ENCODE measurements around the gene LUZP1. TPM values are rescaled to one million over a fixed set of nuclear protein-coding genes. Genes with fewer than 3 reads are reported as not detected.

The LUZP1 gene
- total and polyA plus RNA-seq, 4 donors: 2.6 to 9.3 (median 5.1) TPM

GRCh38 chr1:23198373-23198772, 29.7 kb upstream of the LUZP1 start:
- H3K9ac ChIP-seq (ENCODE audit: low read depth in 1 of 2, low read length in 2 of 2): no peak overlapping the region
- H3K36me3 ChIP-seq (ENCODE audit: control insufficient read depth in 4 of 4, insufficient read depth in 3 of 4, low read depth in 1 of 4, low read length in 3 of 4): no peaks in the 10 kb centered on the region
- no peak for DNase-seq (ENCODE audit: low spot score)
- H3K27ac ChIP-seq (ENCODE audit: low read depth in 1 of 2, low read length in 2 of 2): no peak overlapping the region
- peaks cover 0 to 2% (median 0%) of the 10 kb centered on the region in 4 donors for H3K27me3 ChIP-seq (ENCODE audit: control insufficient read depth in 4 of 4, insufficient read depth in 4 of 4, low read length in 3 of 4)
- H3K4me3 ChIP-seq (ENCODE audit: low read depth in 1 of 3, low read length in 3 of 3): no peak overlapping the region
- H3K9me3 ChIP-seq (ENCODE audit: control insufficient read depth in 4 of 4, low read length in 3 of 4): no peaks in the 10 kb centered on the region
- no peak for TF ChIP-seq ATF3 (IDR thresholded peaks at IDR 0.05)
- no peak for TF ChIP-seq RAD21 (IDR thresholded peaks at IDR 0.05)
- no peak for TF ChIP-seq RXRA (IDR thresholded peaks at IDR 0.05)
- no peak for TF ChIP-seq EGR1 (IDR thresholded peaks at IDR 0.05; ENCODE audit: low read depth in 2 of 2)
- no peak for TF ChIP-seq GABPA (IDR thresholded peaks at IDR 0.05 in 1 of 2, conservative IDR thresholded peaks at IDR 0.05 in 1 of 2)
- no peak for TF ChIP-seq FOXA2 (IDR thresholded peaks at IDR 0.05)
- no peak for TF ChIP-seq NR2F2 (IDR thresholded peaks at IDR 0.05)
- TF ChIP-seq ZBTB33 (IDR thresholded peaks at IDR 0.05): no peak
- TF ChIP-seq HNF4A (conservative IDR thresholded peaks at IDR 0.05): no peak
- no peak for TF ChIP-seq YY1 (IDR thresholded peaks at IDR 0.05)
- H3K4me1 ChIP-seq (ENCODE audit: control insufficient read depth in 4 of 4, insufficient read depth in 4 of 4, low read length in 3 of 4): no peaks in the 10 kb centered on the region
- WGBS: 78% methylated on average over 4 of the region's 4 CpGs

- Histone ChIP-seq H3K4me1 (ENCODE audit: control insufficient read depth in 4 of 4, insufficient read depth in 4 of 4, low read length in 3 of 4) (no peaks in the 10 kb centered on the region), H3K27me3 (ENCODE audit: control insufficient read depth in 4 of 4, insufficient read depth in 4 of 4, low read length in 3 of 4) (no peaks in the 10 kb centered on the region), H3K36me3 (ENCODE audit: control insufficient read depth in 4 of 4, insufficient read depth in 3 of 4, low read depth in 1 of 4, low read length in 3 of 4) (no peaks in the 10 kb centered on the region), H3K9ac (ENCODE audit: low read depth in 1 of 2, low read length in 2 of 2) (no peak overlapping the region), H3K9me3 (ENCODE audit: control insufficient read depth in 4 of 4, low read length in 3 of 4) (no peaks in the 10 kb centered on the region), H3K4me3 (ENCODE audit: low read depth in 1 of 3, low read length in 3 of 3) (no peak overlapping the region), H3K27ac (ENCODE audit: low read depth in 1 of 2, low read length in 2 of 2) (no peak overlapping the region)
- WGBS: 83% methylated on average over 10 of the region's 10 CpGs
- no peak for DNase-seq (ENCODE audit: low spot score)
- no peak for TF ChIP-seq ZBTB33 (IDR thresholded peaks at IDR 0.05)
- no peak for TF ChIP-seq FOXA2 (IDR thresholded peaks at IDR 0.05)
- TF ChIP-seq REST (IDR thresholded peaks at IDR 0.05): no peak
- TF ChIP-seq NR2F2 (IDR thresholded peaks at IDR 0.05): no peak
- TF ChIP-seq YY1 (IDR thresholded peaks at IDR 0.05): no peak
- TF ChIP-seq RXRA (IDR thresholded peaks at IDR 0.05): no peak
- TF ChIP-seq SP1 (IDR thresholded peaks at IDR 0.05): no peak
- TF ChIP-seq HNF4A (conservative IDR thresholded peaks at IDR 0.05): no peak
- TF ChIP-seq HNF4G (IDR thresholded peaks at IDR 0.05): no peak
- TF ChIP-seq RAD21 (IDR thresholded peaks at IDR 0.05): no peak
- TF ChIP-seq FOXA1 (IDR thresholded peaks at IDR 0.05): no peak
- no peak for TF ChIP-seq TAF1 (conservative IDR thresholded peaks at IDR 0.05)
- no peak for TF ChIP-seq JUND (IDR thresholded peaks at IDR 0.05)
These were observed 28.1 kb upstream of the LUZP1 start for GRCh38 chr1:23196627-23197328.

All from liver (tissue), 9 donors.